ENCODE data around the gene PRRC2B. TPM values are rescaled to one million over a fixed set of nuclear protein-coding genes. Genes with fewer than 3 reads are reported as not detected.

Gene PRRC2B
- total and polyA plus RNA-seq, 2 of the 13 experiments (the other 11 are each of a cell fraction or from before 2014, with no cell fraction given) = 20.8 to 37.4 TPM

GRCh38 chr9:131499254-131499767 is 105.4 kb downstream of the PRRC2B start:
- no peak for DNase-seq (ENCODE audit: low spot score)
- Histone ChIP-seq H3K4me1 (ENCODE audit: insufficient read depth, low read length) (peaks cover 26% of the 10 kb centered on the region), H3K4me2 (ENCODE audit: low read depth, low read length) (no peak overlapping the region), H3K27me3 (ENCODE audit: control insufficient read depth in 1 of 2, insufficient read depth in 2 of 2, low read length in 2 of 2) (no peaks in the 10 kb centered on the region; a peak in 1 of 5 replicates), H3K79me2 (ENCODE audit: insufficient read depth, low read length) (peaks cover 2% of the 10 kb centered on the region), H3K9ac (ENCODE audit: insufficient read depth, low read depth, low read length) (no peak overlapping the region), H4K20me1 (ENCODE audit: insufficient read depth, low read length) (no peaks in the 10 kb centered on the region), H3K36me3 (replicated peaks in 1 of 2; ENCODE audit: control insufficient read depth in 1 of 2, insufficient read depth in 2 of 2, low read length in 2 of 2) (peaks cover 25 to 39% of the 10 kb centered on the region in 2 experiments), H3K9me3 (ENCODE audit: low read length) (no peaks in the 10 kb centered on the region), H3K27ac (ENCODE audit: extremely low read length, insufficient read depth, low read length) (no peak overlapping the region), H2AFZ (ENCODE audit: low read length) (no peak overlapping the region), H3K4me3 (replicated peaks in 1 of 3; ENCODE audit: insufficient read depth in 1 of 3, low read depth in 2 of 3, low read length in 3 of 3) (no peak overlapping the region)
- FAIRE-seq = no peak
- no peak for ATAC-seq
- ChIA-PET POLR2A (interaction anchor here (1.7 kb wide), 1 partner anchor 126 kb away, joined by 4 read pairs; no protein-coding TSS in a partner anchor), CTCF (ENCODE audit: low intra/inter-chr PET ratio, low total read pairs) (no interaction called here)
- in situ Hi-C loops (cut with HindIII; ENCODE audit: extremely low pct_ligation_motif_present, low pct_unique_long_range_greater_than_20kb) (no loop called here), intact Hi-C loops (cut with micrococcal nuclease; ENCODE audit: unreplicated experiment) (no loop called here)
- TF ChIP-seq LRRFIP1 (CRISPR knock-in tag; conservative IDR thresholded peaks at IDR 0.05) (no peak), ISL2 (CRISPR knock-in tag; IDR thresholded peaks at IDR 0.05) (no peak), ATM (IDR thresholded peaks at IDR 0.05; ENCODE audit: borderline replicate concordance) (no peak), RBM22 (optimal IDR thresholded peaks at IDR 0.05; ENCODE audit: low read length) (peak; percentile 86), POLR2AphosphoS5 (IDR thresholded peaks at IDR 0.05; ENCODE audit: low read depth, low read length) (0 out of 2 replicates have a peak, but pooled peaks have one; percentile 27), POLR2G (IDR thresholded peaks at IDR 0.05; ENCODE audit: low read depth, low read length) (peak; percentile 31; the same call in 1 of the 2 replicates)
- no TSS peak for BruUV-seq (replicated peaks)
- WGBS (ENCODE audit: low lambda C conversion rate) = 92% methylated on average over 4 of the region's 7 CpGs

GRCh38 chr9:131500377-131500776 is 106.5 kb downstream of the PRRC2B start:
- Histone ChIP-seq H3K27me3 (ENCODE audit: control insufficient read depth in 1 of 2, insufficient read depth in 2 of 2, low read length in 2 of 2) (no peaks in the 10 kb centered on the region; a peak in 1 of 5 replicates), H3K27ac (ENCODE audit: extremely low read length, insufficient read depth, low read length) (no peak overlapping the region), H3K79me2 (ENCODE audit: insufficient read depth, low read length) (peaks cover 2% of the 10 kb centered on the region), H4K20me1 (ENCODE audit: insufficient read depth, low read length) (no peaks in the 10 kb centered on the region), H3K4me1 (ENCODE audit: insufficient read depth, low read length) (peaks cover 33% of the 10 kb centered on the region), H3K4me3 (replicated peaks in 1 of 3; ENCODE audit: insufficient read depth in 1 of 3, low read depth in 2 of 3, low read length in 3 of 3) (no peak overlapping the region), H3K36me3 (replicated peaks in 1 of 2; ENCODE audit: control insufficient read depth in 1 of 2, insufficient read depth in 2 of 2, low read length in 2 of 2) (peaks cover 15 to 29% of the 10 kb centered on the region in 2 experiments), H3K4me2 (ENCODE audit: low read depth, low read length) (no peak overlapping the region), H3K9ac (ENCODE audit: insufficient read depth, low read depth, low read length) (no peak overlapping the region), H3K9me3 (ENCODE audit: low read length) (no peaks in the 10 kb centered on the region), H2AFZ (ENCODE audit: low read length) (no peak overlapping the region)
- ChIA-PET POLR2A (no interaction called here), CTCF (ENCODE audit: low intra/inter-chr PET ratio, low total read pairs) (no interaction called here)
- 94% methylated on average over 12 of the region's 12 CpGs for WGBS (ENCODE audit: low lambda C conversion rate)
- no TSS peak for BruUV-seq (replicated peaks)
- no peak for TF ChIP-seq E2F5 (CRISPR knock-in tag; conservative IDR thresholded peaks at IDR 0.05)
- TF ChIP-seq MEF2D (CRISPR knock-in tag; IDR thresholded peaks at IDR 0.05) = no peak
- peak; percentile 32; the same call in 1 of the 2 replicates for TF ChIP-seq POLR2G (IDR thresholded peaks at IDR 0.05; ENCODE audit: low read depth, low read length)
- no peak for TF ChIP-seq JUN (CRISPR knock-in tag; IDR thresholded peaks at IDR 0.05)
- TF ChIP-seq RBM22 (optimal IDR thresholded peaks at IDR 0.05; ENCODE audit: low read length) = peak; percentile 63
- TF ChIP-seq GPN1 (CRISPR knock-in tag; IDR thresholded peaks at IDR 0.05; ENCODE audit: borderline replicate concordance) = no peak
- no peak for TF ChIP-seq ZFP62 (CRISPR knock-in tag; IDR thresholded peaks at IDR 0.05)
- TF ChIP-seq MAFK (conservative IDR thresholded peaks at IDR 0.05 in 1 of 2, IDR thresholded peaks at IDR 0.05 in 1 of 2; ENCODE audit: low read length in 2 of 2) = 0 out of 4 replicates have a peak, but pooled peaks of 1 of the 2 experiments have one; percentile 18
- 0 out of 2 replicates have a peak, but pooled peaks have one; percentile 28 for TF ChIP-seq ZC3H13 (CRISPR knock-in tag; IDR thresholded peaks at IDR 0.05)
- TF ChIP-seq GFI1 (CRISPR knock-in tag; IDR thresholded peaks at IDR 0.05; ENCODE audit: borderline replicate concordance) = no peak
- no peak for TF ChIP-seq SNAI1 (CRISPR knock-in tag; IDR thresholded peaks at IDR 0.05; ENCODE audit: borderline replicate concordance)
- in situ Hi-C loops (cut with HindIII; ENCODE audit: extremely low pct_ligation_motif_present, low pct_unique_long_range_greater_than_20kb) = no loop called here
- DNase-seq (ENCODE audit: low spot score) (no peak), ATAC-seq (no peak), FAIRE-seq (no peak)
- intact Hi-C loops (cut with micrococcal nuclease; ENCODE audit: unreplicated experiment) = no loop called here
